Activated T-cell treated with anti-CD3 and anti-CD28 coated beads, Interleukin-2, amount 50 U/mL, for 72 hours (primary cell): ENCODE results near the gene CAMTA1. TPM values are rescaled to one million over a fixed set of nuclear protein-coding genes. Genes with fewer than 3 reads are reported as not detected.

Experiments
- total RNA-seq, 2 donors: library from RNA; stranded (reverse); gene quantifications; one replicate each; pipeline ENCODE4 v1.2.3, GENCODE V29; 2022

The CAMTA1 gene
- total RNA-seq, 2 donors from 2014 or later = 47.8 to 63.3 TPM

Other genes with a start within 250 kb of the CAMTA1 start
- 10 to 100 TPM; 35.8 to 42.3 TPM for gene NOL9, start 230.9 kb upstream of the CAMTA1 start, total RNA-seq
- gene TAS1R1, start 230.1 kb upstream of the CAMTA1 start, total RNA-seq = not detected
- gene ZBTB48, start 205.5 kb upstream of the CAMTA1 start, total RNA-seq = 10 to 100 TPM; 39.2 to 50.6 TPM
- gene KLHL21, start 182.6 kb upstream of the CAMTA1 start, total RNA-seq = 10 to 100 TPM; 24.2 to 26.1 TPM
- 10 to 100 TPM; 16.5 to 19.3 TPM for gene PHF13, start 171.7 kb upstream of the CAMTA1 start, total RNA-seq
- 10 to 100 TPM; 27.0 to 30.5 TPM for gene THAP3, start 160.6 kb upstream of the CAMTA1 start, total RNA-seq
- 10 to 100 TPM; 39.7 to 56.0 TPM for gene DNAJC11, start 83.6 kb upstream of the CAMTA1 start, total RNA-seq